Neural cell (in vitro differentiated cells): ENCODE results near the gene RORC. TPM values are rescaled to one million over a fixed set of nuclear protein-coding genes. Genes with fewer than 3 reads are reported as not detected.

Source experiments
- H2AFZ ChIP-seq: fragments of 200-600, 300-800 bp; sonication (generic), shearing (Covaris generic); 2 replicates; pipeline ENCODE4 v1.6.0; 2014; ENCODE audit warnings: low read depth, mild to moderate bottlenecking, antibody characterized with exemption, low read length, moderate library complexity
- H3F3A ChIP-seq: fragments of 200-600 bp; shearing (Covaris generic); 2 replicates; pipeline ENCODE4 v1.6.1; 2016; ENCODE audit warnings: mild to moderate bottlenecking, moderate library complexity, mixed read lengths, antibody characterized with exemption, low read length; ENCODE audit not compliant: insufficient read depth, poor library complexity, severe bottlenecking
- H3K27ac ChIP-seq: fragments of 200-600, 300-800 bp; sonication (generic), shearing (Covaris generic); 2 replicates; pipeline ENCODE4 v1.5.1; 2014; ENCODE audit warnings: mild to moderate bottlenecking, low read length, moderate library complexity
- H3K27me3 ChIP-seq: fragments of 300-800, 200-600 bp; sonication (generic), shearing (Covaris generic); 2 replicates; pipeline ENCODE4 v1.6.0; 2014; ENCODE audit warnings: mild to moderate bottlenecking, low read depth, low read length, moderate library complexity; ENCODE audit not compliant: insufficient read depth
- H3K36me3 ChIP-seq: fragments of 300-800, 200-600 bp; sonication (generic), shearing (Covaris generic); 2 replicates; pipeline ENCODE4 v1.5.1; 2014; ENCODE audit warnings: mild to moderate bottlenecking, antibody characterized with exemption, low read length, moderate library complexity; ENCODE audit not compliant: insufficient read depth
- H3K4me2 ChIP-seq: fragments of 300-800, 200-600 bp; sonication (generic), shearing (Covaris generic); 2 replicates; pipeline ENCODE4 v1.6.0; 2014; ENCODE audit warnings: mild to moderate bottlenecking, low read length
- H3K4me3 ChIP-seq: fragments of 300-800, 200-600 bp; sonication (generic), shearing (Covaris generic); 2 replicates; pipeline ENCODE4 v1.5.1; 2014; ENCODE audit warnings: mild to moderate bottlenecking, low read length, moderate library complexity
- H3K79me2 ChIP-seq: fragments of 200-600 bp; shearing (Covaris generic); replicated peaks from 2 replicates; pipeline ENCODE4 v1.6.0; 2014; ENCODE audit warnings: mild to moderate bottlenecking, low read length, moderate library complexity; ENCODE audit not compliant: insufficient read depth
- H3K9ac ChIP-seq: fragments of 300-800, 200-600 bp; sonication (generic), shearing (Covaris generic); 2 replicates; pipeline ENCODE4 v1.6.1; 2016; ENCODE audit warnings: mild to moderate bottlenecking, low read length, mixed read lengths
- H3K9me2 ChIP-seq: fragments of 200-600 bp; shearing (Covaris generic); 2 replicates; pipeline ENCODE4 v1.6.1; 2016; ENCODE audit warnings: mild to moderate bottlenecking, low read length, mixed read lengths; ENCODE audit not compliant: insufficient read depth
- H3K9me3 ChIP-seq: fragments of 200-600, 300-800 bp; sonication (generic), shearing (Covaris generic); 2 replicates; pipeline ENCODE4 v1.6.1; 2016; ENCODE audit warnings: mild to moderate bottlenecking, mixed run types, low read length, moderate library complexity, mixed read lengths
- H4K20me1 ChIP-seq: fragments of 200-600 bp; shearing (Covaris generic); 2 replicates; pipeline ENCODE4 v1.6.1; 2016; ENCODE audit warnings: mild to moderate bottlenecking, mixed run types; ENCODE audit not compliant: insufficient read depth
- CTCF ChIP-seq: fragments of 450-650 bp; IDR thresholded peaks from 2 replicates; pipeline ENCODE4 v1.5.1; 2014; ENCODE audit warnings: antibody characterized with exemption, mild to moderate bottlenecking, moderate library complexity; ENCODE audit not compliant: poor library complexity, severe bottlenecking
- EP300 ChIP-seq: fragments of 450-650 bp; conservative IDR thresholded peaks from 2 replicates; pipeline ENCODE4 v1.6.1; 2014; ENCODE audit warnings: antibody characterized with exemption, mild to moderate bottlenecking, moderate library complexity; ENCODE audit not compliant: poor library complexity, severe bottlenecking
- EZH2 ChIP-seq: fragments of 200-600, 300-800 bp; shearing (Covaris generic), sonication (generic); IDR thresholded peaks from 2 replicates; pipeline ENCODE4 v1.6.1; 2014; ENCODE audit warnings: antibody characterized with exemption, low read length, borderline replicate concordance, mild to moderate bottlenecking; ENCODE audit not compliant: insufficient read depth, poor library complexity, severe bottlenecking
- MXI1 ChIP-seq: fragments of 450-650 bp; conservative IDR thresholded peaks from 2 replicates; pipeline ENCODE4 v1.6.1; 2014; ENCODE audit warnings: antibody characterized with exemption, mild to moderate bottlenecking; ENCODE audit not compliant: poor library complexity, severe bottlenecking
- POLR2AphosphoS5 ChIP-seq: IDR thresholded peaks from 2 replicates; pipeline ENCODE4 v1.6.1; 2012
- RAD21 ChIP-seq: fragments of 450-650 bp; conservative IDR thresholded peaks from 2 replicates; pipeline ENCODE4 v1.6.1; 2014; ENCODE audit warnings: antibody characterized with exemption, mild to moderate bottlenecking, moderate library complexity
- SMC3 ChIP-seq: fragments of 450-650 bp; conservative IDR thresholded peaks from 2 replicates; pipeline ENCODE4 v1.6.1; 2014; ENCODE audit warnings: antibody characterized with exemption, mild to moderate bottlenecking, moderate library complexity; ENCODE audit not compliant: poor library complexity
- TAF1 ChIP-seq: IDR thresholded peaks from 2 replicates; pipeline ENCODE4 v1.6.1; 2012; ENCODE audit warnings: low read depth
- polyA plus RNA-seq: library from polyadenylated mRNA; depleted of rRNA; stranded (reverse); fragments of >200 nt; gene quantifications from 2 replicates; pipeline ENCODE4 v1.2.3, GENCODE V29; 2014
- TF ChIP-seq, protein P1 (sequence below): IDR thresholded peaks from 2 replicates; pipeline ENCODE4 v1.6.1; 2012; ENCODE audit warnings: borderline replicate concordance

RORC gene
- polyA plus RNA-seq, 1 donor from 2014 or later: 0.45 TPM

DNA sequence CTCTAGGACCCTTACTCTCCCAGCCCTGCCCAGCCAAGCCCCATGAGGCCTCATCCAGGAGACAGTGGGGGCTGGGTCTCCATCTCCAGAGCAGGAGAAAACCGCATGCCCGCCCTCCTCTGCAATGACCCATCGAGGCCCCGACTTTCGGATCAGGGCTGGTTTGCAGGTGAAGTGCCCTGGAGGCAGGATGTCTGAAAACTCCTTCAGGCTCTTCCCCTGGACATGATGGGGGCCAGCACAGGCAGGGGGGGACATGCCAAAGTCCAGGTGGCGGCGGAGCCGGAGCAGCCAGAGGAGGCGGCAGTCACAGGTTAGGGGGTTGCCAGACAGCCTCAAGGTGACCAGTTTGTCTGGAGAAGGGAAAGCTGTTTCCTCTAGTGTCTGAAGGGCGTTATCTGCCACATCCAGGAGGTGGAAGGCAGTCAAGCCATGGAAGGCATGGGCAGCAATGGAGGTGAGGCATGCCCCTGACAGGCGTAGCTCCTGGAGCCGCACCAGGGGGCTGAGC, 30.2 kb downstream of the RORC start:
- no peaks in the 10 kb centered on the region for H3K36me3 ChIP-seq
- no peak overlapping the region for H3K9ac ChIP-seq
- no peaks in the 10 kb centered on the region for H3F3A ChIP-seq
- H2AFZ ChIP-seq: no peak overlapping the region
- H3K9me3 ChIP-seq: no peaks in the 10 kb centered on the region
- H3K9me2 ChIP-seq: no peaks in the 10 kb centered on the region
- no peaks in the 10 kb centered on the region for H3K27me3 ChIP-seq
- no peak for TF ChIP-seq EP300
- no peak for TF ChIP-seq RAD21
- no peak for TF ChIP-seq MXI1
- no peak for TF ChIP-seq CTCF
- TF ChIP-seq TAF1: no peak
- TF ChIP-seq POLR2AphosphoS5: no peak
- TF ChIP-seq EZH2: no peak
- TF ChIP-seq SMC3: no peak
- TF ChIP-seq, protein P1, sequence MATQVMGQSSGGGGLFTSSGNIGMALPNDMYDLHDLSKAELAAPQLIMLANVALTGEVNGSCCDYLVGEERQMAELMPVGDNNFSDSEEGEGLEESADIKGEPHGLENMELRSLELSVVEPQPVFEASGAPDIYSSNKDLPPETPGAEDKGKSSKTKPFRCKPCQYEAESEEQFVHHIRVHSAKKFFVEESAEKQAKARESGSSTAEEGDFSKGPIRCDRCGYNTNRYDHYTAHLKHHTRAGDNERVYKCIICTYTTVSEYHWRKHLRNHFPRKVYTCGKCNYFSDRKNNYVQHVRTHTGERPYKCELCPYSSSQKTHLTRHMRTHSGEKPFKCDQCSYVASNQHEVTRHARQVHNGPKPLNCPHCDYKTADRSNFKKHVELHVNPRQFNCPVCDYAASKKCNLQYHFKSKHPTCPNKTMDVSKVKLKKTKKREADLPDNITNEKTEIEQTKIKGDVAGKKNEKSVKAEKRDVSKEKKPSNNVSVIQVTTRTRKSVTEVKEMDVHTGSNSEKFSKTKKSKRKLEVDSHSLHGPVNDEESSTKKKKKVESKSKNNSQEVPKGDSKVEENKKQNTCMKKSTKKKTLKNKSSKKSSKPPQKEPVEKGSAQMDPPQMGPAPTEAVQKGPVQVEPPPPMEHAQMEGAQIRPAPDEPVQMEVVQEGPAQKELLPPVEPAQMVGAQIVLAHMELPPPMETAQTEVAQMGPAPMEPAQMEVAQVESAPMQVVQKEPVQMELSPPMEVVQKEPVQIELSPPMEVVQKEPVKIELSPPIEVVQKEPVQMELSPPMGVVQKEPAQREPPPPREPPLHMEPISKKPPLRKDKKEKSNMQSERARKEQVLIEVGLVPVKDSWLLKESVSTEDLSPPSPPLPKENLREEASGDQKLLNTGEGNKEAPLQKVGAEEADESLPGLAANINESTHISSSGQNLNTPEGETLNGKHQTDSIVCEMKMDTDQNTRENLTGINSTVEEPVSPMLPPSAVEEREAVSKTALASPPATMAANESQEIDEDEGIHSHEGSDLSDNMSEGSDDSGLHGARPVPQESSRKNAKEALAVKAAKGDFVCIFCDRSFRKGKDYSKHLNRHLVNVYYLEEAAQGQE: no peak
- H3K27ac ChIP-seq: no peak overlapping the region
- H3K4me3 ChIP-seq: no peak overlapping the region
- no peaks in the 10 kb centered on the region for H4K20me1 ChIP-seq
- no peaks in the 10 kb centered on the region for H3K79me2 ChIP-seq
- no peak overlapping the region for H3K4me2 ChIP-seq

DNA sequence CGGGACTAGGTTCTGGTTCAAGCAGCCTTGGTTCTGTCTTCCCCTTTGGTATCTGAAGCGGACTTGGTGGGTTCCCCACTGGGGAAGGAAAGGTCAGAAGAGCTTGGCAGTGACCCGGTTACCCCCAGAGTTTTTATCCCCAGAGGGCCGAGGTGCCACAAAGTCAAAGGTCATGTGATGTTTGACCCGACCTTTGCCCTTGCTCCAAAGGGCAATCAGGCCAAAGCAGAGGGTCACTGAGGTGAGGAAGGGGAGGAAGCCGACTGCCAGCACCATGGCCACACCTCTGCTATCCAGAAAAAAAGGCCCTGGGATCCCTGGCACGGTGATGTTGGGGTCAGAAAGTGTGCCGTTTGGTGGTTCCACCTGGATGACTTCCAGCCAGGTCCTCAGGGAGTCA, 30.8 kb downstream of the RORC start:
- Histone ChIP-seq H3K9me2 (no peaks in the 10 kb centered on the region), H3K4me2 (no peak overlapping the region), H3K9ac (no peak overlapping the region), H4K20me1 (no peaks in the 10 kb centered on the region), H3K27me3 (no peaks in the 10 kb centered on the region), H3K27ac (no peak overlapping the region), H3F3A (no peaks in the 10 kb centered on the region), H3K9me3 (no peaks in the 10 kb centered on the region), H2AFZ (no peak overlapping the region), H3K79me2 (no peaks in the 10 kb centered on the region), H3K4me3 (no peak overlapping the region), H3K36me3 (no peaks in the 10 kb centered on the region)
- TF ChIP-seq MXI1 (no peak), EZH2 (no peak), EP300 (no peak), POLR2AphosphoS5 (no peak), SMC3 (no peak), RAD21 (no peak), CTCF (no peak), TAF1 (no peak)
- TF ChIP-seq, protein P1: no peak
